Sigmoid colon (tissue), 7 donors: ENCODE data around the gene RGS19. TPM values are rescaled to one million over a fixed set of nuclear protein-coding genes. Genes with fewer than 3 reads are reported as not detected.

Source experiments
- DNase-seq: peaks from one replicate; pipeline ENCODE4 v3.0.0-alpha.2; 2019
- H3K27ac ChIP-seq, 4 donors: fragments of 200-600 bp; sonication (generic); one replicate each; pipeline ENCODE4 v1.5.1; 2016 to 2019; ENCODE audit warnings: mild to moderate bottlenecking in 1 of 4
- H3K27me3 ChIP-seq, 3 donors: fragments of 200-600 bp; sonication (generic); one replicate each; pipeline ENCODE4 v1.5.1; 2019; ENCODE audit warnings: mild to moderate bottlenecking in 1 of 3
- H3K36me3 ChIP-seq, 4 donors: fragments of 200-600 bp; sonication (generic); one replicate each; pipeline ENCODE4 v1.5.1; 2016 to 2019
- H3K4me1 ChIP-seq, 4 donors: fragments of 200-600 bp; sonication (generic); one replicate each; pipeline ENCODE4 v1.5.1; 2017 to 2019
- H3K4me3 ChIP-seq, 4 donors: fragments of 200-600 bp; sonication (generic); one replicate each; pipeline ENCODE4 v1.5.1; 2017 to 2019; ENCODE audit warnings: mild to moderate bottlenecking in 2 of 4, moderate library complexity in 1 of 4
- H3K9me3 ChIP-seq, 4 donors: fragments of 200-600 bp in 3 of 4; sonication (generic) in 3 of 4; one replicate each; pipeline versions ENCODE4 v1.5.1 to v1.6.1; 2013 to 2019
- CTCF ChIP-seq, 4 experiments: fragments of 450-650 bp in 3 of 4; fragments of 200-600 bp in 1 of 4; IDR thresholded peaks; one replicate each; pipeline ENCODE4 v1.5.1; 2016 to 2019; ENCODE audit warnings: antibody characterized with exemption in 4 of 4, mild to moderate bottlenecking in 3 of 4, moderate library complexity in 2 of 4
- EP300 ChIP-seq, 4 donors: sonication (generic); formaldehyde crosslinking; IDR thresholded peaks; one replicate each; pipeline ENCODE4 v1.6.1; 2017; ENCODE audit warnings: antibody characterized with exemption in 4 of 4
- POLR2A ChIP-seq, 2 donors: fragments of 450-650 bp; IDR thresholded peaks; one replicate each; pipeline ENCODE4 v1.6.1; 2016; ENCODE audit warnings: antibody characterized with exemption in 2 of 2, mild to moderate bottlenecking in 2 of 2, moderate library complexity in 2 of 2
- POLR2AphosphoS5 ChIP-seq, 4 donors: sonication (generic); formaldehyde crosslinking; IDR thresholded peaks; one replicate each; pipeline ENCODE4 v1.6.1; 2017; ENCODE audit warnings: antibody characterized with exemption in 4 of 4
- WGBS, 2 donors: extraction: QIAGEN DNeasy Blood & Tissue Kit; methylation state at CpG; one replicate each; pipeline ENCODE4 v1.1.7; 2013; 5-methylcytosine and 5-hydroxymethylcytosine counted together
- intact Hi-C: fragments of 100-400 bp; cut with DNase I; formaldehyde crosslinking; loops from one replicate; pipeline ENCODE4 v1.15.1; 2023
- polyA plus RNA-seq, 3 donors: library from polyadenylated mRNA; stranded (reverse); fragments of 200-250 nt; gene quantifications; one replicate each; pipeline ENCODE4 v1.2.3, GENCODE V29; 2013
- total RNA-seq, 4 donors: library from RNA; depleted of rRNA; stranded (reverse); fragments of >200 nt; gene quantifications; one replicate each; pipeline ENCODE4 v1.1.0, GENCODE V29; 2016
- donor health status: healthy with polysubstance abuse.
- donor health status: Bipolar disorder and iron deficiency.
- donor health status: healthy.

The RGS19 gene
- total and polyA plus RNA-seq, 7 donors: 7.5 to 22.0 (median 11.6) TPM

- WGBS, 2 donors: 58 to 83% methylated on average over 15 of the region's 15 CpGs
- no peaks in the 10 kb centered on the region for H3K36me3 ChIP-seq
- DNase-seq: no peak
- TF ChIP-seq POLR2A (IDR thresholded peaks at IDR 0.05) (no peak), POLR2AphosphoS5 (IDR thresholded peaks at IDR 0.05) (peak in 2 of 4 donors; percentile 18 to 55)
- intact Hi-C loops: no loop called here
- peaks cover 41 to 94% (median 84%) of the 10 kb centered on the region in 3 donors for H3K27me3 ChIP-seq
- H3K27ac ChIP-seq: peak overlapping the region; percentile 47 to 70 (median 60)
- H3K4me1 ChIP-seq: peaks cover 0 to 21% (median 16%) of the 10 kb centered on the region in 4 donors
- H3K4me3 ChIP-seq: no peak overlapping the region
- H3K9me3 ChIP-seq: no peaks in the 10 kb centered on the region
Measured at GRCh38 chr20:64051561-64052325, 27.6 kb downstream of the RGS19 start.

GRCh38 chr20:64051033-64051452 lies 28.3 kb downstream of the RGS19 start:
- H3K27ac ChIP-seq: peak overlapping the region; percentile 44 to 68 (median 53)
- H3K9me3 ChIP-seq: no peaks in the 10 kb centered on the region
- no peaks in the 10 kb centered on the region for H3K36me3 ChIP-seq
- TF ChIP-seq EP300 (IDR thresholded peaks at IDR 0.05) (no peak), CTCF (IDR thresholded peaks at IDR 0.05) (no peak), POLR2AphosphoS5 (IDR thresholded peaks at IDR 0.05) (no peak), POLR2A (IDR thresholded peaks at IDR 0.05) (no peak)
- no peak overlapping the region for H3K4me3 ChIP-seq
- intact Hi-C loops: no loop called here
- H3K4me1 ChIP-seq: peaks cover 0 to 21% (median 16%) of the 10 kb centered on the region in 4 donors
- WGBS, 2 donors: 73 to 82% methylated on average over 11 of the region's 11 CpGs
- DNase-seq: no peak
- peaks cover 41 to 96% (median 83%) of the 10 kb centered on the region in 3 donors for H3K27me3 ChIP-seq

- H3K4me1 ChIP-seq: peaks cover 0 to 21% (median 16%) of the 10 kb centered on the region in 4 donors
- peak overlapping the region in 2 of 4 donors; percentile 27 to 28 for H3K4me3 ChIP-seq
- H3K27ac ChIP-seq: peak overlapping the region; percentile 44 to 68 (median 53)
- no peaks in the 10 kb centered on the region for H3K9me3 ChIP-seq
- no peak for DNase-seq
- TF ChIP-seq POLR2AphosphoS5 (IDR thresholded peaks at IDR 0.05) (no peak), EP300 (IDR thresholded peaks at IDR 0.05) (no peak), CTCF (IDR thresholded peaks at IDR 0.05) (no peak), POLR2A (IDR thresholded peaks at IDR 0.05) (no peak)
- WGBS, 2 donors: 57 to 79% methylated on average over 23 of the region's 23 CpGs
- intact Hi-C loops: no loop called here
- H3K36me3 ChIP-seq: no peaks in the 10 kb centered on the region
- peaks cover 41 to 96% (median 83%) of the 10 kb centered on the region in 3 donors for H3K27me3 ChIP-seq
Measured at GRCh38 chr20:64050261-64051032, 28.9 kb downstream of the RGS19 start.

- H3K36me3 ChIP-seq: no peaks in the 10 kb centered on the region
- peaks cover 0 to 21% (median 16%) of the 10 kb centered on the region in 4 donors for H3K4me1 ChIP-seq
- TF ChIP-seq CTCF (IDR thresholded peaks at IDR 0.05): no peak
- TF ChIP-seq POLR2AphosphoS5 (IDR thresholded peaks at IDR 0.05): no peak
- no peak for TF ChIP-seq POLR2A (IDR thresholded peaks at IDR 0.05)
- no peak for TF ChIP-seq EP300 (IDR thresholded peaks at IDR 0.05)
- intact Hi-C loops: no loop called here
- H3K27me3 ChIP-seq: peaks cover 41 to 96% (median 87%) of the 10 kb centered on the region in 3 donors
- WGBS, 2 donors: 17 to 29% methylated on average over 16 of the region's 16 CpGs
- H3K4me3 ChIP-seq: peak overlapping the region in 3 of 4 donors; percentile 27 to 35 (median 28)
- H3K27ac ChIP-seq: peak overlapping the region; percentile 44 to 68 (median 53)
- H3K9me3 ChIP-seq: no peaks in the 10 kb centered on the region
- DNase-seq: no peak
Measured at GRCh38 chr20:64049878-64050260, 29.4 kb downstream of the RGS19 start.
